HL-60/S4 treated with retinoic acid at 250 ng/mL for 4 days and 3 days (cell line): ENCODE results near the gene MAST4.
"Not testable (repeated sequence)": the region's sequence is repeated elsewhere in the genome, so short reads cannot be mapped to it uniquely, and the experiment has no call there.

ENCODE experiments used
- in situ Hi-C: fragments of 300-500 bp; cut with MboI; formaldehyde crosslinking; loops from 2 replicates; pipeline ENCODE4 v1.7.0; 2022; ENCODE audit warnings: low sequenced_read_pairs

Gene MAST4

GRCh38 chr5:66694036-66694435 lies 97.8 kb downstream of the MAST4 start:
- in situ Hi-C loops: no loop called here

DNA sequence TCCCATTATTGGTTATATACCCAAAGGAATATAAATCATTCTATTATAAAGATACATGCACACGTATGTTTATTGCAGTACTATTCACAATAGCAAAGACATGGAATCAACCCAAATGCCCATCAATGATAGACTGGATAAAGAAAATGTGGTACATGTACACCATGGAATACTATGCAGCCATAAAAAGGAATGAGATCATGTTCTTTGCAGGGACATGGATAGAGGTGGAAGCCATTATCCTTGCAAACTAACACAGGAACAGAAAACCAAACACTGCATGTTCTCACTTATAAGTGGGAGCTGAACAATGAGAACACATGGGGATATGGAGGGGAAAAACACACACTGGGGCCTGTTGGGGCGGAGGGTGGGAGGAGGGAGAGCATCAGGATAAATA lies 99.6 kb downstream of the MAST4 start:
- in situ Hi-C loops: not testable (repeated sequence)

GRCh38 chr5:66697796-66698564 lies 101.8 kb downstream of the MAST4 start:
- in situ Hi-C loops: no loop called here

DNA sequence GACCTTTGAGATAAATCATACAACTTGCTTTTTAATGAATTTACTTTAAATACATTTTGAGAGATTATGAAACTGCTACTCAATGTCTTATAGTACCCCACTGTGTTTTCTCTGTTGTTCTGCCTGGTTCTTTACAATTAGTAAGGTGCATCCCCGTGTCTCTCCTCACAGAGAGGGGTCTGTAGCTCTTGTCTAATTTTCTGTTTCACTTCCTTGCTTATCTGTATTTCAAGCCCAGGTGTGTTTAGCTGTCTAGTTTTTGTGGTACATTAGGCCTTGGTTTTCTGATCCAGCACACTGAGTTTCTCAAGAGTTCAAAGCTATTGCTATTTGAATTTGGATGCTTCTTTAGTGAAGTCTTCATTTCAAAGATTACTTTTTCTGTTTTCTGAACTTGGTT lies 105.1 kb downstream of the MAST4 start:
- in situ Hi-C loops: no loop called here

GRCh38 chr5:66702426-66702825 lies 106.2 kb downstream of the MAST4 start:
- in situ Hi-C loops: no loop called here

DNA sequence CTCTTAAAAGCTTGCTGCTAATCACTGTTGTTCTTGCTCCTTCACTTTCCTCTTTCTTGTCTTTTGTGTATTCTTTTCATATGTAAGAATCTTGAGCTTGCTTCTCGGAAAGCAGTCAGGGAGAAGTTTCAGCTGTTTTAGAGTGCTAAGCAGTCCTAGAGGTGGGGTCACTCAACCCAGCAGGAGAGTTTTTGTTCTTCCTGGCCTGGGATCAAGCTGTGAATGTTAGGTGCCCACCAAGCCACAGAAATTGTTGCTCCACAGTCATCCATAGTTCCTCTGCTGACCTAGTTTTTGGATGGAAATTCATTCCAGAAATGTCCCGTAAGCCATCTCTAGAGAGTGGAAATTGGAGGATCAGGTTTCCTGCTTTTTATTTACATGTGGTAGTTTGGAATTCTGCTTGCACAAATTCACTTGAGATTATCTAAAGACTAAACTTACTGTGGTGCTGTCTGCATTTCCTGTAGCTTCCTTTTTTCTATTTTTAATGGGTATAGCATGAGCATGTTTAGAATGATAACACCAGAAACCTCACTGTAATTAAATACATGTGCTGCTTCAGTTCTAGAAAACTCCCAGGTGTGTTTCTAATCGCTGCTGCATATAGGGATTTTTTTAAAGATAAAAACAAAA lies 108.7 kb downstream of the MAST4 start:
- in situ Hi-C loops: no loop called here

- in situ Hi-C loops: no loop called here
Observed at GRCh38 chr5:66708368-66708767, 112.2 kb downstream of the MAST4 start.

DNA sequence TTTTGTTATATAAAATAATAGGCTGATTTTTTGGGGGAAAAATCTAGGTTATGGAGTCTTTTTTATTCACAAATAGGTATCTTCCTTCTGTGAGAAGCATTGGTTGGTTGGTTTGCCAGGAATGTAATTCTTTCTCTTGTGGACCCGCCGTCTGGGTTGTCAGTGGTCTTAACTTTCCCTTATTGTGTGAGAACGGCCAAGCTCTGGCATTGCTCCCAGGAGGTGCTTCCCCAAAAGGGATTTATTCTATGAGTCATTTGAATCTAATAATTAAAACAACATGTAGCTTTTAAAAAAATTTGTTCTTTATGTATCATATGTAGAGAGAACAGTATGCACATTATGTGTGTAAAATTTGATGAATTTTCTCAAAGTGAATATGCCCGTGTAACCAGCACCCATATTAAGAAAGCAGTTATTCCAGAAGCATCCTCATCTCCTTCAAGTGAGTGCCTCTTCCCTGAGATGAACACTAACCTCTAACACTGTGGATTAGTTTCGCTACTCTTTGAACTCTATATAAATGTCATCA lies 114.4 kb downstream of the MAST4 start:
- in situ Hi-C loops: no loop called here

DNA sequence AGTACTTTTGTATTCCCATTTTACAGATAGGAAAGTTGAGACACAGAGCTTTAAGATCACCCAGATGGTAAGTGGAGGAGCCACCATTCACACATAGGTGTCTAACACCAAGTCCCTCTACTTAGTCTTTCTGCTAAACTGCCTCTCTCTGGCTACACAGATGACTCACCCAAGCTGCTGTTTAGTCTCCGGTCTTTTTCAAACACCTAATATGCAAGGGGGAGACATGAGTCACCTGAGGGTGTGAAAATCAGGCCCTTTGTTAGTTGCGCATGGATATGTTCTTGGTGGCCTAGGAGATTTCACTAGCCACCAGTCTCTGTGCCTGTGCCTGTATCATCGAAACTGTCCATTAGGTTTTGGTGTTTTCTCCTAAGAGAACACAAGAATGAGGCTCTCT lies 117.8 kb downstream of the MAST4 start:
- in situ Hi-C loops: no loop called here

- in situ Hi-C loops: no loop called here
Observed at GRCh38 chr5:66717455-66718373, 121.5 kb downstream of the MAST4 start.

GRCh38 chr5:66718374-66719002 lies 122.3 kb downstream of the MAST4 start:
- in situ Hi-C loops: no loop called here

DNA sequence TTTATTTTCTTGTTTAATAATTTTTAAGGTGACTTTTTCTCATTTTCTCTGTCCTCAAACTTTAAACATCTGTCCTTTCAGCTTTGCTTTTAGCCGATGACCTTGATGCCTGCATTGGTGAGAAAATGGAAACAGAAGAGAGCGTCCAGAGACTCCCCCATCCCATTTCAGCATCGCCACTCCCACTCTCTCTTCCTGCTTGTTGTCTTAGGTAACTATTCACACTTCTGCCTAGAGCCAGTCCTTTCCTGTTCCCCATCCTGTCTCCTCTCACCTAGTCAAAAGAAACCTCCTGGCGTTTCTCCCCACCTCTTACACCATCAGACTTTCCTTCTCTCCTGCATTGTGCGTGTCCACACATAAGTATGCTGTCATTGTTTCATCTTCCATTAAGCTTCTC lies 124.6 kb downstream of the MAST4 start:
- in situ Hi-C loops: no loop called here

GRCh38 chr5:66722686-66723085 lies 126.5 kb downstream of the MAST4 start:
- in situ Hi-C loops: no loop called here

DNA sequence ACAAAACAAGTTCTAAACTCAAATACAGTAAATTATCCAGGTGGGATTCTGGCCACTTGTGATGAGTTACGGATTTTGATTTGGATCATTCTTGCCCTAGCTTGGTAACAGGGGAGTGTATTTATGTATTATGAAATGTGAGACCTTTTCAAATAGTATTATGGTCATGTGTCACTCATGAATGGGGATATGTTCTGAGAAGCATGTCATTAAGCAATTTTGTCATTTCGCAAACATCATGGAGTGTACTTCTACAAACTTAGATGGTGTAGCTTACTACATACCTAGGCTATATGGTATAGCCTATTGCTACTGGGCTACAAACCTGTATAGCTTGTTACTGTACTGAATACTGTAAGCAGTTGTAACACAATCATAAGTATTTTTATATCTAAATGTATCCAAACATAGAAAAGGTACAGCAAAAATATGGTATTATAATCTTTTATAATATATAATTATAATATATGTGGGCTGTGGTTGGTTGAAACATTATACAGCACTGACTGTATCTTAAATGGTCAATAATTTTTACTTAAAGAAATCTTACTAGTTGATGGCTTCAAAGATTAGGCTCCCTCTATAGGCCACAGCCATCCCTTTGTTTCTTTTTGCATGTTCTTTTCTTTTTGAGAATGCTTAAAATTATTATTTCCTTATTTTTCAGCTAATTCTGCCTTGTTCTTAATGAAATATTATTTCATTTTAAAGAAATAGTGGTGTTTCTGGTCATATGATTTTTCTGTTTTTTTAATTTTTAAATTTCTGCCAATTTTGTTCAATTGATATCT lies 128.4 kb downstream of the MAST4 start:
- in situ Hi-C loops: no loop called here

- in situ Hi-C loops: no loop called here
Observed at GRCh38 chr5:66727630-66728029, 131.4 kb downstream of the MAST4 start.

DNA sequence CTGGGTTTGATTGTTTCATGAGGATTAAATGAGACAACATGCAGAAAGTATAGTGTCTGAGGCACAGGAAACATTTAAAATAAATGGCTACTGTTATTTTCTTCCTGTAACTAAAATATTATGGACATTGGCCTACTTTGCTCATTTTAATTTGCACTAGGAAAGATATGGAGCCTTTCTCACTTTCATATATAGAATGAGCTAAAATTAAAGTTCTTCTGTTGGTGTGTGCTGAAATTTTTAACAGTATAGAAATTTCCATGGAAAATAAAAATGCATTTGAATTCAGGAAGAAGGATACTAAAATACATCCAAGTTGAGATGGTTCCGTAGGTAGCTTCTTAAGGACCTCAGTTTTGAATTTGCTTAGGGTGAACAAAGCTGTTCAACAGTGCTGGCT lies 131.9 kb downstream of the MAST4 start:
- in situ Hi-C loops: no loop called here

GRCh38 chr5:66737096-66737495 lies 140.9 kb downstream of the MAST4 start:
- in situ Hi-C loops: no loop called here

DNA sequence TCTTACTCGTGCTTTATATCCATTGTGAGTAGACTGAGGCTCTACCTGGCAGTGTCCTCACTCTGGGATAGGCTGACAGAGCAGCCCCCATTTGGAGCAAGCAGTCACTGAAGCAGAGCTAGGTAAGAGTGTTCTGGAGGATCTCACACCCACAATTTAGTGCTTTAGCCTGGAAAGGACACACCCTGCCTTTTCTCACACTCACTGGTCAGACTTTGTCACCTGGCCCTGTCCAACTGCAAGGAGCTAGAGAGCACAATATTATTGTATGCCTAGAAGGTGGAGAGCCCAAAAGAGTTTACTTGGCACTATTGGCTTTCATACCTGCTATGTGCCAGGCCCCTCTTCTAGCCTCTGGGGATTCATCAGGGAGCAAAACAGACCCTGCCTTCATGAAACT lies 141.9 kb downstream of the MAST4 start:
- in situ Hi-C loops: no loop called here

GRCh38 chr5:66739021-66739420 lies 142.8 kb downstream of the MAST4 start:
- in situ Hi-C loops: no loop called here

GRCh38 chr5:66739951-66740350 lies 143.8 kb downstream of the MAST4 start:
- in situ Hi-C loops: no loop called here
